GM19438 (cell line): Measurements from ENCODE around the gene OGFR.
A peak's percentile ranks its signal among the peaks of the same experiment; 100 is the strongest.

ENCODE experiments used
- ATAC-seq: cut with Tn5 transposase; IDR thresholded peaks from one replicate; pipeline ENCODE4 v1.9.1; 2021; ENCODE audit warnings: low read depth; ENCODE audit not compliant: unreplicated experiment

Gene OGFR

GRCh38 chr20:62822788-62823651, 18.4 kb downstream of the OGFR start:
- no peak for ATAC-seq

GRCh38 chr20:62823688-62824475, 19.2 kb downstream of the OGFR start:
- ATAC-seq = no peak

DNA sequence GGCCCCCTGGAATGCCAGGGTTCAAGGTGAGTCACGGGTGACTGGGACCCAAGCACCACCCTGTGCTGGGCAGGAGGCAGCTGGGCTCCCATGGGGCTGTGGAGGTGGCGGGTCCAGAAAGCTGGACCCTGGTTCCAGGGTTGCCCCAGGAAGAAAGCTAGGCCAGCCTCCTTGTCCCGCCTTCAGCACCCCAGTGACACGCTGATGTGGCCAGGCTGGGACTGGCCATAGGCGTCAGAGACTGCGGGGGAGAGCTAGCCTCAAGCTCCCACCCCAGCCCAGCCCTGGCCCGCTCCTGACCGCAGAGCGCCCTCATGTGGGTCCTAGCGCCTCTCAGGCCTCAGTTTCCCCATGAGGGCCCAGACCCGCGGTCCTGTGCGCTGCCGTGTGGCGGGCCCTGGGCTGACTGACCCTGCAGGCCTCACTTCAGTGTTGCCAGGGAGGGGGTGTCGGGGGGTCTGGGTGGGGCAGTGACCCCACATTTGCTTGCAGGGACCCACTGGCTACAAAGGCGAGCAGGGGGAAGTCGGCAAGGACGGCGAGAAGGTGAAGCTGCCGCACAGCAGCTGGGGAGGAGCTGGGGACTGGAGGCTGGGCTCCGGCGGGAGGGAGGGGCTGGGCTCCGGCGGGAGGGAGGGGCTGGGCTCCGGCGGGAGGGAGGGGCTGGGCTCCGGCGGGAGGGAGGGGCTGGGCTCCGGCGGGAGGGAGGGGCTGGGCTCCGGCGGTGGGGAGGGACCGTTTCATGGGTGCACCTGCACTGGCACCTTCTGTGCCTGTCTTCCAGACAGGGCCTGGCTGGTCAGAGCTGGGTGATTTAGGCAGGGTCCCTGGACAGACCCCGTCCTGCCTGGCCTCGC, 20.1 kb downstream of the OGFR start:
- no peak for ATAC-seq

- no peak for ATAC-seq
These were observed 20.8 kb downstream of the OGFR start for GRCh38 chr20:62825333-62825985.

DNA sequence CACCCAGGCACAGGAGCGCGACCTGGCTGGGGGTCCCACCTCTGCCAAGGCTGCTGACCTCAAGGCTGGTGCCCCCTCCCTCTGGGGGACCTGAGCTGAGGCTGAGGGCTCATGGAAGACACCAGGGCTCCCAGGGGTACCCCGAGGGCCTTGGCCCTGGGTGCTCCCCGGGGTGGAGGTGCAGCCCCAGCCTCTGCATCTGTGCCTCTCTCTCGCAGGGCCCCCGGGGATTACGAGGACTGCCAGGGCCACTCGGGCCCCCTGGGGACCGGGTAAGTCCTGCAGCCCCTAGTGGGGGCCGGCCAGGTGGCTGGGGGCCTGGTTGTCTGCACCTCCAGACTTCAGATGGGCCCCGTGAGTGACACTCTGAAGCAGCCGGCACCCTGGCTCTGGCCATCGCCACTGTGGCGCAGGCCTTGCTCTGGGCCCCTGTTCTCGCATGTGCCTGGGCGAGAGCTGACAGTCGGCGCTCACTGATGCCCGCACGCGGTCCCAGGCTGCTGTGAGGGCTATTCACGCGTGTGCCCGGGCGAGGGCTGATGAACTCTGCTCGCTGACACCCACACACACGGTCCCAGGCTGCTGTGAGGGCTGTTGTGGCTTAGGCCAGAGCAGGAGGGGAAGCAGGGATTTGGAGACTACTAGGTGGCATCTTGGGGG, 21.5 kb downstream of the OGFR start:
- no peak for ATAC-seq

GRCh38 chr20:62826646-62827310, 22.1 kb downstream of the OGFR start:
- ATAC-seq = no peak

GRCh38 chr20:62827311-62828038, 22.8 kb downstream of the OGFR start:
- ATAC-seq = no peak

- no peak for ATAC-seq
These were observed 23.4 kb downstream of the OGFR start for GRCh38 chr20:62828051-62828450.

- ATAC-seq = no peak
These were observed 24.0 kb downstream of the OGFR start for GRCh38 chr20:62828511-62829230.

DNA sequence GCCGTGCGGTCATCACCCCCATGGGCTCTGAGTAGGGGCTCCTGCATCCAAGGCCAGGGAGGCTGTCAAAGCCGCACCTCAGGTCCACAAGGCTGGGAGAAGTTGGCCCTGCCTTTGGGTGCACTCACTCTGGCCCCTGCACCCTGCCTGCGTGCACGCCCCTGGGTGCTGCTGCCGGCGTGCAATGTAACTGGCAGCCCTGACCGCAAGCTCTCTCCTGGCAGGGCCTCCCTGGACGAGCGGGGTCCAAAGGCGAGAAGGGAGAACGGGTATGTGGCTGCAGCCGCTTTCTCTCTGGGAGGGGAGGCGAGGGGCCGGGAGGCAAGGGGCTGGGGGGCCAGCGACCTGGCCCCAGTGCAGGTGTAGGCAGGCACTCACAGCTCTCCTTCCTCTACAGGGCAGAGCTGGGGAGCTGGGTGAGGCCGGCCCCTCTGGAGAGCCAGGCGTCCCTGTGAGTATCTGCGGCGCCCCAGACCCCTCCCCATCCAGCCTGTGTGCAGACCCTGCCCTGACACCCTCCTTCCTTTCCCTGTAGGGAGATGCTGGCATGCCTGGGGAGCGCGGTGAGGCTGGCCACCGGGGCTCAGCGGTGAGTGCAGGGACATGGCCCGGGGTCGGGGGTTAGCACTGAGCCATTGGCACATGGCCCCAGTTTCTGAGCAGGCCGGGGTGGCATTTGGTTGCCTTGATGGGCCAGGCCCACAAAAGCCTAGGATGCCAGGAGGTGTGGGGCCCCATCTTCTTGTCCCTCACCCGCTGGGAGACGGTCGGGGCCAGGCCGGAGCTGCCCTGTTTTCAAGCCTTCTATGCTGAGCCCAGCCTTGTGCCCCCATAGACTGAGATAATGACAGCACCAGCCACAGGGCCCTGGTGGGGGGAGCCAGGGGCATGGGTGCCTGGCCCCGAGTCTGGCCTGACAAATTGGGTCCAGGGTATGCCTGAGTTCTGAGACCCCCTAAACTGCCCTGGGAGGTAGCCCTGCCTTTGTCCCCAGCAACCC, 24.9 kb downstream of the OGFR start:
- ATAC-seq = no peak

GRCh38 chr20:62830251-62830650, 25.6 kb downstream of the OGFR start:
- ATAC-seq = no peak

- no peak for ATAC-seq
These were observed 26.2 kb downstream of the OGFR start for GRCh38 chr20:62830821-62831220.

DNA sequence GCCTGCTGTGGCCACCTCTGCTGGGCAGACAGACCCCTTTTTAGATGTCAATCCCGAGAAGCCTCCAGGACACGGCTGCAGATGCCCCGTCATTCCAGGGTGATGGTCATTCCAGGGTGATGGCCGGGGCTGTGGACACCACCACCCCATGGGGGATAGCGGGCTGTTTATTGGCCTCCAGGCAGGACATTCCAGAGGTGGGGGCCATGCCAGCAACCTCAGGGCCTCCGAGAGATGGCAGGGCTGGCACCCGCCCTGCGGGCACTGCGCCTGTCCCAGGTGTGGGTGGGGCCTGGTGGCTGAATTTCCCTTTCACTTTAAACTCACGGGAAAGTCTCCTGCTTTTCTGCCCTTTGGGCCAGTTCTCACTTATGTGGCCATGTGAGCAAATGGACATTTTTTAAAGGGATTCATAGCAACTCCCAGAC, 26.7 kb downstream of the OGFR start:
- ATAC-seq = no peak

DNA sequence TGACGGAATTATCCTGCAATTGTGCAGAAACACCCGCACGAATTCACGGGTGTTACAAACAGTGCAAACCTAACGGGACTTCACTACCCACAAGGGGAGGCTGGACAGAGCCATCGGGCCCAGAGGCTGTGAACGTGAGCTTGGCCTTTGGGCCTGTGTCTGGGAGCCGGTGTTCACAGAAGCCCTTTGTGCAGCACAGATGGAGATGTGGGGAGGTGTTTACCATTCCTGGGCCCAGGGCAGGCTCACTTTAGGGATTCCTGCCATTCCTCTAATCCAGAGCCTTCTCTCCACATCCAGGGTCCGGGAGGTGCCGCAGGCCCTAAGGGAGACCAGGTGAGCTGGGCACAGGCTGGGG, 27.2 kb downstream of the OGFR start:
- no peak for ATAC-seq

DNA sequence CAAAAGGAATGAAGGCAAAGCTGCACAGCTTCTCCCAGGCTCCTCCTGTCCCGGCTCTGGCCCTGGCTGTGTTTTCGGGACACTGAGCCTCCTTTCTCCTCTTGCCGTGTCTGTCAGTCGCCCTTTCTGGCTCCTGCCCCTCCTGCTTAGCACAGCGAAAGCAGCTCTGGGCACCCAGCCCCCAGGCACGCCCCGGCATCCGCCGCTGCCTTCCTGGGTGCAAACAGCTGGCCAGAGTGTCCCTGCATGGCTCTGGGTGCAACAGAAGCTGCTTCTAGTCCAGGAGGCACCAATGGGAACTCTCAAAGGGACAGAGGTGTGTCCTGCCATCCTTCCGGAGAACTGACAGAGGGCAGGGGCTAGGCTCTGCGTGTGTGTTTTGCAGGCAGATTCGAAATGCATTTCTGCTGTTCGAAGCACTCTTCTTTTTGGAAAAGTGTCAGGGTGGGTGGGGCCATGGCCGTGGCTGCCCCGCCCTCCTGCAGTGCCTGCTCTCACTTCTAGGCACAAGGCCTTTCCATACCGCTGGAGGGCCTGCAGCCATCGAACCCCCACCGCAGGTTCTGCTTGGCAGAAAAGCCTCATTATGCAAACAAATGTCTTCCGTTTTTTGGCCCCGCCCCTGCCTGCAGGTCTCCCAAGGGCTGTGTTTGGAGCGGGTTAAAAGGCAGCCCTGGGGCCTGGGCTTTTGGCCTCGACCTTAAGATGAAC, 27.7 kb downstream of the OGFR start:
- peak; percentile 46 for ATAC-seq

DNA sequence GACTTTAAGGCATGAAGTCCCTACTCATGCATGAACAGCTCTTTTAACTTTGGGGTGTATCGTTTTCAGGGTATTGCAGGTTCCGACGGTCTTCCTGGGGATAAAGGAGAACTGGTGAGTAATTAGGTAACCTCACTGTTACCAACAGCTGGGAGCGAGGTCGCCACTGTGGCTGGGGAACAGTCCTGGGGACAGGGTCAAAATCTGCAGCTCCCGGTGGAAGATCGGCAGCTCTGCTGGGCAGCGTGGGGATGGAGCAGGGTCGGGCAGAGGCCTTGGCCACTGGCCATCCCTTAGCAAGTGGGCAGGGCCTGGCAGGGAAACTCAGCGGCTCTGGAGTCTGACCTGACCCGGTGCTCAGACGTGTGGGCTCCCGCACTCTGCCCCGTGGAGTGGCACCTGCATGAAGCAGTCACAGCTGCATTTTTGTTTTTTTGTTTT, 28.3 kb downstream of the OGFR start:
- peak; percentile 47 for ATAC-seq
